Smooth muscle cell (in vitro differentiated cells): Measurements from ENCODE around the gene PLEKHO1. TPM values are rescaled to one million over a fixed set of nuclear protein-coding genes. Genes with fewer than 3 reads are reported as not detected.

Experiments
- DNase-seq: peaks from one replicate; lab custom pipeline; 2025; ENCODE audit not compliant: unreplicated experiment; lab: John Stamatoyannopoulos, UW
- H2AFZ ChIP-seq: fragments of 200-600 bp; sonication (generic); 2 replicates; pipeline ENCODE4 v1.6.0; 2016; ENCODE audit warnings: antibody characterized with exemption, low read depth, mild to moderate bottlenecking
- H3F3A ChIP-seq: fragments of 200-600 bp; sonication (generic); 2 replicates; pipeline ENCODE4 v1.6.0; 2017; ENCODE audit warnings: antibody characterized with exemption, low read depth
- H3K27ac ChIP-seq: fragments of 200-600 bp; sonication (generic); 2 replicates; pipeline ENCODE4 v1.5.1; 2016; ENCODE audit warnings: low read depth, mild to moderate bottlenecking
- H3K27me3 ChIP-seq: fragments of 200-600 bp; sonication (generic); 2 replicates; pipeline ENCODE4 v1.6.1; 2016; ENCODE audit warnings: low read depth, mild to moderate bottlenecking
- H3K36me3 ChIP-seq: fragments of 200-600 bp; sonication (generic); 2 replicates; pipeline ENCODE4 v1.5.1; 2016; ENCODE audit warnings: low read depth
- H3K4me1 ChIP-seq: fragments of 200-600 bp; sonication (generic); 2 replicates; pipeline ENCODE4 v1.5.1; 2016; ENCODE audit warnings: low read depth
- H3K4me2 ChIP-seq: fragments of 200-600 bp; sonication (generic); 2 replicates; pipeline ENCODE4 v1.6.0; 2016; ENCODE audit warnings: mild to moderate bottlenecking
- H3K4me3 ChIP-seq: fragments of 200-600 bp; sonication (generic); 2 replicates; pipeline ENCODE4 v1.5.1; 2016; ENCODE audit warnings: mild to moderate bottlenecking
- H3K79me2 ChIP-seq: fragments of 200-600 bp; sonication (generic); 2 replicates; pipeline ENCODE4 v1.6.0; 2016; ENCODE audit warnings: low read depth, mild to moderate bottlenecking
- H3K9ac ChIP-seq: fragments of 200-600 bp; sonication (generic); 2 replicates; pipeline ENCODE4 v1.6.0; 2016; ENCODE audit warnings: low read depth
- H3K9me3 ChIP-seq: fragments of 200-600 bp; sonication (generic); replicated peaks from 2 replicates; pipeline ENCODE4 v1.5.1; 2016; ENCODE audit warnings: low read depth
- H4K20me1 ChIP-seq: fragments of 200-600 bp; sonication (generic); 2 replicates; pipeline ENCODE4 v1.6.0; 2016; ENCODE audit warnings: low read depth
- WGBS: methylation state at CpG from one replicate; pipeline ENCODE4 v1.1.7; 2016; ENCODE audit warnings: low lambda C conversion rate; 5-methylcytosine and 5-hydroxymethylcytosine counted together
- polyA plus RNA-seq: library from polyadenylated mRNA; unstranded; fragments of >200 nt; fragmentation: Nextera tagmentation; extraction: Ambion mirVana; gene quantifications from 2 replicates; pipeline ENCODE4 v1.2.1, GENCODE V29; 2016
- total RNA-seq: library from RNA; depleted of rRNA; stranded (reverse); fragments of >200 nt; gene quantifications from 2 replicates; pipeline ENCODE4 v1.2.3, GENCODE V29; 2014
- TF ChIP-seq, protein P1 (sequence below): fragments of 200-600 bp; sonication (generic); IDR thresholded peaks from 2 replicates; pipeline ENCODE4 v1.5.1; 2017; ENCODE audit warnings: borderline replicate concordance, mild to moderate bottlenecking, antibody characterized with exemption; ENCODE audit not compliant: insufficient read depth, poor library complexity, severe bottlenecking

Gene PLEKHO1, protein sequence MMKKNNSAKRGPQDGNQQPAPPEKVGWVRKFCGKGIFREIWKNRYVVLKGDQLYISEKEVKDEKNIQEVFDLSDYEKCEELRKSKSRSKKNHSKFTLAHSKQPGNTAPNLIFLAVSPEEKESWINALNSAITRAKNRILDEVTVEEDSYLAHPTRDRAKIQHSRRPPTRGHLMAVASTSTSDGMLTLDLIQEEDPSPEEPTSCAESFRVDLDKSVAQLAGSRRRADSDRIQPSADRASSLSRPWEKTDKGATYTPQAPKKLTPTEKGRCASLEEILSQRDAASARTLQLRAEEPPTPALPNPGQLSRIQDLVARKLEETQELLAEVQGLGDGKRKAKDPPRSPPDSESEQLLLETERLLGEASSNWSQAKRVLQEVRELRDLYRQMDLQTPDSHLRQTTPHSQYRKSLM
- total RNA-seq (44.1 and 48.5 TPM in 2 replicates), polyA plus RNA-seq (75.5 and 81.0 TPM in 2 replicates)

DNA sequence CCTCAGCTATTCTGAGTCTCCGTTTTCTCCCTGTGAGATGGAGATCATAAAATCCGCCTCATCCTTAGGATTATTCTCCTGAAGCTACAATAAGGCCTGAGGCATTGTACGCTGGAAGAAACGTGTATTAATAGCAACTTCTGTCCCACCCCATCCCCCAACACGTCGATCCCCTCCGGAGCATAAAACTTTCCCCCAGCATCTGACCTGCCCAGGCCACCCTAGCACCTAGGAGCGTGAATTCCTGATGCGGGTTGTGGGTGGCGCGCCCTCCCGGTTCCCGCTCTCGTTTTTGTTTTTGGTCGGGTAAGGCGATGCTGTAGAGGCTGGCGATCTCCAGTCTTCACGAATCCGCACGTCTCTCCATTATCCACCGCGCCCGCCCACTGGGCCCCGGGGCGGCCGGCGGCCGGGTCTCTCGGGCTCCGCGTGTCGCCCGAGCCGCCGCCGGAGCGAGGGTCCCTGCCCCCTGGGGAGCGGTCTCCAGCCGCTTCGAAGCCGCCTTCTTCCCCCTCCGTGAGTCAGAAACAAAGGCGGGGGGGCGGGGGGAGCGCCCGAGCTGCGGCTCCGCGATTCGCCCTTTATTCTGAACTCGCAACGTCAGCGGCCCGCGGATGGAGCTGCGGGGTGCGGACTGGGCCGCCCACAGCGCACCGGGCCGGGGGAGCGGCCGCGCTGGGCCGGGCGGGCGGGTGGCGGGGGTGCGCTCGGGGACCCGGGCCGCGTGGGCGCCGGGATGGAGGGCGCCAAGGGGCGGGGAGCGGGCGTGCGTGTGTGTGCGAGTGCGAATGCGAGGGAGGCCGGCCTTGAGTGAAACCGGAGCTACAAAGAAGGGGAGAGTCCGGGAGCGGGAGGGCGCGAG lies at the start of gene PLEKHO1:
Gene PLEKHO1 (plus strand): TSS at position 646 of the 862 bp plus-strand sequence. CDS start 342 bp downstream, outside the sequence.
- Histone ChIP-seq H3K27ac (peak within 1 kb of the TSS; percentile 86), H4K20me1 (peaks cover 20% of the 10 kb centered on the region), H3K4me2 (peak within 1 kb of the TSS; percentile 91), H3K4me3 (peak within 1 kb of the TSS; percentile 65), H3F3A (peaks cover 8% of the 10 kb centered on the region), H3K4me1 (peaks cover 9% of the 10 kb centered on the region), H3K27me3 (no peaks in the 10 kb centered on the region), H3K79me2 (peaks cover 33% of the 10 kb centered on the region), H3K36me3 (no peaks in the 10 kb centered on the region), H3K9me3 (no peaks in the 10 kb centered on the region), H2AFZ (peak within 1 kb of the TSS; percentile 37), H3K9ac (peak within 1 kb of the TSS; percentile 92)
- TF ChIP-seq, protein P1, sequence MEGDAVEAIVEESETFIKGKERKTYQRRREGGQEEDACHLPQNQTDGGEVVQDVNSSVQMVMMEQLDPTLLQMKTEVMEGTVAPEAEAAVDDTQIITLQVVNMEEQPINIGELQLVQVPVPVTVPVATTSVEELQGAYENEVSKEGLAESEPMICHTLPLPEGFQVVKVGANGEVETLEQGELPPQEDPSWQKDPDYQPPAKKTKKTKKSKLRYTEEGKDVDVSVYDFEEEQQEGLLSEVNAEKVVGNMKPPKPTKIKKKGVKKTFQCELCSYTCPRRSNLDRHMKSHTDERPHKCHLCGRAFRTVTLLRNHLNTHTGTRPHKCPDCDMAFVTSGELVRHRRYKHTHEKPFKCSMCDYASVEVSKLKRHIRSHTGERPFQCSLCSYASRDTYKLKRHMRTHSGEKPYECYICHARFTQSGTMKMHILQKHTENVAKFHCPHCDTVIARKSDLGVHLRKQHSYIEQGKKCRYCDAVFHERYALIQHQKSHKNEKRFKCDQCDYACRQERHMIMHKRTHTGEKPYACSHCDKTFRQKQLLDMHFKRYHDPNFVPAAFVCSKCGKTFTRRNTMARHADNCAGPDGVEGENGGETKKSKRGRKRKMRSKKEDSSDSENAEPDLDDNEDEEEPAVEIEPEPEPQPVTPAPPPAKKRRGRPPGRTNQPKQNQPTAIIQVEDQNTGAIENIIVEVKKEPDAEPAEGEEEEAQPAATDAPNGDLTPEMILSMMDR, result no peak
- DNase-seq, result peak; percentile 68
- under 1% methylated on average over 62 of the region's 89 CpGs for WGBS

DNA sequence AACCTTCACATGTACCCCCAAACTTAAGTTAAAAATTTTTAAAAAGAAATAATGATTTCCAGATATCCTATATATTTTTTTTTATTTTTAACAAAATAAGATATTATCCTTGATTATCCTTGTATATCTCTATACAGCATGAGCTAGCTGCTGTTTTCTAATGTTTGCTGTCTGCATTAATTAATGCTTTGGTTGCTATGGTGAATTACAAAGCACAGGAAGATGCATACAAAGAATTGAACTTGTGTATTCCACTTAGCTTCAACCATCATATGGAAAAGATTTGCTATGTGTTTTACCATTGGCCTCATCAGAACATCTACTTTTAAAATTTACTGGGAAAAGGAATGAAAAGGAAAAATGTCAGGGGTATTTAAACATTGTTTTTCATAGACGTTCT lies 46.7 kb upstream of the PLEKHO1 start:
- DNase-seq, result no peak
- TF ChIP-seq, protein P1, result no peak
- H3K79me2 ChIP-seq, result no peaks in the 10 kb centered on the region
- no peaks in the 10 kb centered on the region for H3K9me3 ChIP-seq
- H3K4me2 ChIP-seq, result no peak overlapping the region
- H3K4me3 ChIP-seq, result no peak overlapping the region
- H3F3A ChIP-seq, result no peaks in the 10 kb centered on the region
- no peaks in the 10 kb centered on the region for H3K27me3 ChIP-seq
- H3K27ac ChIP-seq, result no peak overlapping the region
- WGBS, result 92% methylated on average over 1 of the region's 1 CpG
- peaks cover 19% of the 10 kb centered on the region for H3K36me3 ChIP-seq
- H4K20me1 ChIP-seq, result no peaks in the 10 kb centered on the region
- H3K9ac ChIP-seq, result no peak overlapping the region
- no peaks in the 10 kb centered on the region for H3K4me1 ChIP-seq
- H2AFZ ChIP-seq, result no peak overlapping the region

DNA sequence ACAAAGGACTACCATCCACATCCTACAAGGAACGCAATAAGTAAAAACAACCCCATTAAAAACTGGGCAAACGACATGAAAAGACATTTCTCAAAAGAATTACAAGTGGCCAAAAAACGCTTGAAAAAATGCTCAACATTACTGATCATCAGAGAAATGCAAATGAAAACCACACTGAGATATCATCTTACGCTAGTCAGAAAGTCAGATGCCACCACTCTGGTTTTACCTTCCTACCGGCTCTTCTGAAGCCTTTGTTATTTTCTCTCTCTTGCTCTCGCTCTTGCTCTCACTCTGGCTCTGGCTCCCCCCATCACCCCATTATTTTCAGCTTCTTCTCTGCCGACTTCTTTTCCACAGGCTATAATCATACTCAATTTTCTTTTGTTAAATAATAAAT lies 43.4 kb upstream of the PLEKHO1 start:
- no peak overlapping the region for H3K27ac ChIP-seq
- H3K4me1 ChIP-seq, result no peaks in the 10 kb centered on the region
- WGBS, result 89% methylated on average over 7 of the region's 7 CpGs
- no peaks in the 10 kb centered on the region for H3F3A ChIP-seq
- no peak overlapping the region for H3K4me2 ChIP-seq
- no peak overlapping the region for H3K4me3 ChIP-seq
- no peak for DNase-seq
- no peak overlapping the region for H3K9ac ChIP-seq
- no peaks in the 10 kb centered on the region for H4K20me1 ChIP-seq
- H3K27me3 ChIP-seq, result no peaks in the 10 kb centered on the region
- peaks cover 5% of the 10 kb centered on the region for H3K36me3 ChIP-seq
- no peak overlapping the region for H2AFZ ChIP-seq
- no peaks in the 10 kb centered on the region for H3K79me2 ChIP-seq
- TF ChIP-seq, protein P1, result no peak
- no peaks in the 10 kb centered on the region for H3K9me3 ChIP-seq
